Aorta (tissue), 5 donors: ENCODE results near the gene GMDS. TPM values are rescaled to one million over a fixed set of nuclear protein-coding genes. Genes with fewer than 3 reads are reported as not detected.
A peak's percentile ranks its signal among the peaks of the same experiment; 100 is the strongest.

Source experiments
- ATAC-seq: fragments of 200-7000 bp; cut with Tn5 transposase; one replicate; pipeline ENCODE4 v1.9.1; 2022; ENCODE audit warnings: moderate library complexity; ENCODE audit not compliant: low FRiP score
- DNase-seq, 2 donors: peaks; one replicate each; pipeline ENCODE4 v3.0.0-alpha.2; 2020
- H3K27ac ChIP-seq, 2 donors: one replicate each; pipeline ENCODE4 v1.5.1; 2013; ENCODE audit warnings: low read length in 2 of 2, mild to moderate bottlenecking in 2 of 2, moderate library complexity in 2 of 2, control low read depth in 1 of 2, inconsistent platforms in 1 of 2, low read depth in 1 of 2
- H3K27me3 ChIP-seq, 2 donors: one replicate each; pipeline ENCODE4 v1.6.1; 2013; ENCODE audit warnings: control low read depth in 1 of 2, low read length in 1 of 2, mild to moderate bottlenecking in 1 of 2, moderate library complexity in 1 of 2; ENCODE audit not compliant: insufficient read depth in 2 of 2, control insufficient read depth in 1 of 2
- H3K36me3 ChIP-seq, 2 donors: one replicate each; pipeline ENCODE4 v1.6.1; 2013; ENCODE audit warnings: control low read depth in 1 of 2, low read length in 1 of 2, mild to moderate bottlenecking in 1 of 2; ENCODE audit not compliant: insufficient read depth in 2 of 2, control insufficient read depth in 1 of 2
- H3K4me1 ChIP-seq, 2 donors: one replicate each; pipeline ENCODE4 v1.6.1; 2013; ENCODE audit warnings: low read length in 2 of 2, control low read depth in 1 of 2, mild to moderate bottlenecking in 1 of 2, moderate library complexity in 1 of 2; ENCODE audit not compliant: insufficient read depth in 2 of 2, control insufficient read depth in 1 of 2
- H3K4me3 ChIP-seq, 2 donors: one replicate each; pipeline ENCODE4 v1.5.1; 2013; ENCODE audit warnings: low read length in 2 of 2, control low read depth in 1 of 2, mild to moderate bottlenecking in 1 of 2
- H3K9me3 ChIP-seq: one replicate; pipeline ENCODE4 v1.6.1; 2013; ENCODE audit warnings: mild to moderate bottlenecking, low read length; ENCODE audit not compliant: control insufficient read depth
- WGBS, 2 donors: extraction: QIAGEN DNeasy Blood & Tissue Kit; methylation state at CpG; one replicate each; pipeline ENCODE4 v1.1.7; 2013; 5-methylcytosine and 5-hydroxymethylcytosine counted together
- intact Hi-C, 2 donors: fragments of 100-400 bp; cut with DNase I; formaldehyde crosslinking; loops; one replicate each; pipeline versions ENCODE4 v1.14.2 to v1.15.0; 2022
- polyA plus RNA-seq, 2 donors: library from polyadenylated mRNA; stranded (reverse); fragments of 200-250 nt; gene quantifications; one replicate each; pipeline ENCODE4 v1.2.3, GENCODE V29; 2013
- total RNA-seq, 2 donors: library from RNA; stranded (reverse); fragmentation: NEBNext Ultra II Directional; extraction: Animal tissue kit (Norgen Biotek cat#: 25700); gene quantifications; one replicate each; pipeline ENCODE4 v1.2.1, GENCODE V29; 2021
- donor health status: healthy with polysubstance abuse.
- donor health status: Bipolar disorder and iron deficiency.
- donor health status: DM: no; HTN: no; CAD: no.
- donor health status: DM: no; HTN: no; CAD: no.
- donor health status: DM: yes; HTN: yes; CAD: no.

Gene GMDS
- total and polyA plus RNA-seq, 4 donors, result 66.1 to 138 (median 84.9) TPM

DNA sequence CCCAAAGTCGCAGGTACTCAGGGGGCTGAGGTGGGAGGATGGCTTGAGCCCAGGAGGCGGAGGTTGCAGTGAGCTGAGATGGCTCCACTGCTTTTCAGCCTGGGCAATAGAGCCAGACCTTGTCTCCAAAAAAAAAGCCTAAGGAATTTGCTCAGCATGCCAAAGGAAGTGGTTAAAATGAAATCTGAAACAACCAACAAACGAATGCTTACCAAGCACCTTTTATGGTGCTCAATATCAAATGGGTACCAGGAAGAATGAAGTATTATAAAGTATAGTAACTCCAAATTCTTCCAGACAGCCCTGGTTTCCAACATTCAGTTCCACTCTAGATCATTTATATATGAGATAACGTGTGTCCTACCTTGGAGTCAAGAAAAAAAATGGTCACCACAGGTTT is 14.0 kb downstream of the GMDS start:
- Histone ChIP-seq H3K9me3 (no peaks in the 10 kb centered on the region), H3K27ac (peak overlapping the region; percentile 13 to 68), H3K36me3 (no peaks in the 10 kb centered on the region), H3K27me3 (no peaks in the 10 kb centered on the region), H3K4me1 (peaks cover 1 to 3% of the 10 kb centered on the region in 2 donors), H3K4me3 (no peak overlapping the region)
- intact Hi-C loops, result no loop called here
- no peak for ATAC-seq
- 40 to 45% methylated on average over 4 of the region's 4 CpGs for WGBS, 2 donors
- DNase-seq, result no peak

DNA sequence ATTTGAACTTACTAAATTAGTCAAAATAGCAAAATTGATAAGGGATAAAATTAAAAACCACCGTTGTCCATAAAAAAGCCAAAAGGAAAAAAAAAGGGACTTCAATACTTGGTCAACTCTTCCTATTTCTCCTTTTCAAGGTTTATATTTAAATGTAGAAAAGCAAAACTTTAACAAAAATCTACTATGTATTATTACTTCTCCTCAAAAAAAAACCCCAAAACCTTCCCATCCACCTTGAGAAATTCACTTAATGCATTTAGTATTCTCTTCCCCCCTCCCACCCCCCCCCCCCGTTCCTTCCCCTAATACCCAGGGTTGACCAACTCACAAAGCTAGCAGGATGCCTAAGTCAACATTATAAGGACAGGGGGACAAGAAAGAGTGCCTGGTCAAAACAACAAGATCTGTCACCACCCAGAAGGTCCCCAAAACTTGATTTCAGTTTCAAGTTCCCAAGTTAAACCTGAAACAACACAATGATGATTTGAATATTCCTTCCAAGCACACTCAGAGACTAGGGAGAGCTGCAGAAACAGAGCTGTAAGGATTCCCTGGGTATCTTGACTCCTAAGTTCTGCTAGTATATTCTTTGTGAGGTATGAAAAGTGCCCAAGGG is 14.6 kb downstream of the GMDS start:
- no peaks in the 10 kb centered on the region for H3K36me3 ChIP-seq
- intact Hi-C loops, result no loop called here
- no peaks in the 10 kb centered on the region for H3K27me3 ChIP-seq
- H3K27ac ChIP-seq, result peak overlapping the region; percentile 13 to 68
- DNase-seq (no peak), ATAC-seq (no peak)
- no peak overlapping the region for H3K4me3 ChIP-seq
- no peaks in the 10 kb centered on the region for H3K9me3 ChIP-seq
- 56 to 72% methylated on average over 1 to 2 of the region's 2 CpGs for WGBS, 2 donors
- H3K4me1 ChIP-seq, result peaks cover 0 to 1% of the 10 kb centered on the region in 2 donors

DNA sequence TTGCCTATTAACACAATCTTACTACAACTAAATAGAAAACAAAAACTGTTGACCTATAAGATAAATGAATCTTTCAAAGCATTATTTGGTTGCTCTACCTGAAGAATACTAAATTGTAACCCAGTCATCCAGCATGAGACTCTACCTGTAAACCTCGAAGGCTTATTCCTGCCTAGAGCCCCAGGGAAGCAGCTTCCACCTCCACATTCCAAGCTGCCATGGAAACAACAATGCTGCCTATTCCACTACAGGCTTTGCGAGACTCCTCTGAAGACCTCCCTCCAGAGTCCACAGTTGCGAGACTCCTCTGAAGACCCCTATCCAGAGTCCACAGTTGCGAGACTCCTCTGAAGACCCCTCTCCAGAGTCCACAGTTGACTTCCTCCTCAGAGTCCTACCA is 15.7 kb downstream of the GMDS start:
- no peak for DNase-seq
- H3K27me3 ChIP-seq, result no peaks in the 10 kb centered on the region
- peaks cover 1 to 3% of the 10 kb centered on the region in 2 donors for H3K4me1 ChIP-seq
- H3K9me3 ChIP-seq, result no peaks in the 10 kb centered on the region
- peak overlapping the region in 1 of 2 donors; percentile 40 for H3K27ac ChIP-seq
- intact Hi-C loops, result loop anchor here in 1 of 2 donors (10.0 kb wide), 1 partner anchor 215 kb away; no protein-coding TSS in a partner anchor
- H3K36me3 ChIP-seq, result no peaks in the 10 kb centered on the region
- H3K4me3 ChIP-seq, result no peak overlapping the region
- 91 to 92% methylated on average over 4 of the region's 4 CpGs for WGBS, 2 donors
- no peak for ATAC-seq

DNA sequence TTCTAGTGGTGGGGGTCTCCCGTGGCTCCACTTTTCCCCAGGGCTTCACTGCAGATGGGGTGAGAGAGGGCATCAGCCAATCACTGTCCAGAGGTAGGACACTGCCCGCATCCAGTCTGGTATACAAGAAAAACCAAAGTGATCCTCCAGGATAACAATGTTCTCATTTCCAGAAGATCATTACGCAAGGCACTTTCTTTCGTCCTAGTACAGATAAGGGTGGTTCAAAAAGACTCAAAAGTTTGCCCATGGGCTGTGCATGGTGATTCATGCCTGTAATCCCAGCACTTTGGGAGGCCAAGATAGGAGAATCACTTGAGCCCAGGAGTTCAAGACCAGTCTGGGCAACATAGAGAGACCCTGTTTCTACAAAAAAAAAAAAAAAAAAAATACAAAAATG is 16.4 kb downstream of the GMDS start:
- H3K27me3 ChIP-seq, result no peaks in the 10 kb centered on the region
- intact Hi-C loops, result loop anchor here in 1 of 2 donors (10.0 kb wide), 1 partner anchor 216 kb away; no protein-coding TSS in a partner anchor
- no peak overlapping the region for H3K27ac ChIP-seq
- ATAC-seq (no peak), DNase-seq (no peak)
- H3K4me3 ChIP-seq, result no peak overlapping the region
- no peaks in the 10 kb centered on the region for H3K36me3 ChIP-seq
- H3K9me3 ChIP-seq, result no peaks in the 10 kb centered on the region
- 87 to 90% methylated on average over 4 of the region's 4 CpGs for WGBS, 2 donors
- peaks cover 1 to 3% of the 10 kb centered on the region in 2 donors for H3K4me1 ChIP-seq

DNA sequence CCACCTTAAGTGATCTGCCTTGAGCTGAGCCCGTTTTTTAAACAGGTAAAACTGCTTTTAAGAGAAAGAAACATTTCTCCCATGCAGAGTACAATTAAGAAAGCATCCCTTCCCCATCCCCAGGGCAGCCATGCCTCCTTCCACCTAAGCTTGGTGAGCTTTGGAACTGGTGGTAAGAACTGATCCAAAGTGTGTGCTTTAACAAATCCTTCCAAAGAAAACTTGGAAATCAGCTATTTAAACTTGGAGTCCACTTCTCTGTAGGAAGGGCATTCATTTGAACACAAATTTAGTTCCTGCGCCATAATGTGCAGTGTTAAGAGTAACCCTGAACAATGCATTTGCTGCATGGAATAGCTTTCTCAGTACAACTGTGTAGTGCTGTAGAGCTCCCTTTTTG is 17.0 kb downstream of the GMDS start:
- no peaks in the 10 kb centered on the region for H3K27me3 ChIP-seq
- H3K4me1 ChIP-seq, result peaks cover 1 to 3% of the 10 kb centered on the region in 2 donors
- no peak for ATAC-seq
- H3K4me3 ChIP-seq, result no peak overlapping the region
- intact Hi-C loops, result loop anchor here in 1 of 2 donors (10.0 kb wide), 1 partner anchor 216 kb away; no protein-coding TSS in a partner anchor
- H3K9me3 ChIP-seq, result no peaks in the 10 kb centered on the region
- H3K27ac ChIP-seq, result no peak overlapping the region
- no peaks in the 10 kb centered on the region for H3K36me3 ChIP-seq
- no peak for DNase-seq
- 66 to 72% methylated on average over 2 of the region's 2 CpGs for WGBS, 2 donors

DNA sequence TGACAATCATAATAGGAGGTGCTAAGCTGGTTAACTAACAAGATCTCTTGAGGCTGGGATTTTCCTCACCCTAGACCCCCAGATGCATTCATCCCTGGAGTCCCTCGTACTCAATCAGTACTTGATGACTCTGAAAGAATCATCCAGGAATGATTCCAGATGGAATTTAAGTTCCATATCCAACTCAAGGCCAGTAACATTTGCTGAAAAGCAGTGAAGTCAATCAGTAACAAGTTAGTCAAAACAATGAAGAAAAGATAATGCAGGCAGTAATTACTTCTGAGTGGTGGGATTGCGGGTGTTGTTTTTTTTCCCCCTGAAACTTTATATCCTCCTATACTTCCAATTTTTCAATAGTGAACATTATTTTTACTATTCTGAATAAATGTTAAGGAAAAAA is 18.6 kb downstream of the GMDS start:
- 96 to 98% methylated on average over 2 of the region's 2 CpGs for WGBS, 2 donors
- ATAC-seq, result no peak

DNA sequence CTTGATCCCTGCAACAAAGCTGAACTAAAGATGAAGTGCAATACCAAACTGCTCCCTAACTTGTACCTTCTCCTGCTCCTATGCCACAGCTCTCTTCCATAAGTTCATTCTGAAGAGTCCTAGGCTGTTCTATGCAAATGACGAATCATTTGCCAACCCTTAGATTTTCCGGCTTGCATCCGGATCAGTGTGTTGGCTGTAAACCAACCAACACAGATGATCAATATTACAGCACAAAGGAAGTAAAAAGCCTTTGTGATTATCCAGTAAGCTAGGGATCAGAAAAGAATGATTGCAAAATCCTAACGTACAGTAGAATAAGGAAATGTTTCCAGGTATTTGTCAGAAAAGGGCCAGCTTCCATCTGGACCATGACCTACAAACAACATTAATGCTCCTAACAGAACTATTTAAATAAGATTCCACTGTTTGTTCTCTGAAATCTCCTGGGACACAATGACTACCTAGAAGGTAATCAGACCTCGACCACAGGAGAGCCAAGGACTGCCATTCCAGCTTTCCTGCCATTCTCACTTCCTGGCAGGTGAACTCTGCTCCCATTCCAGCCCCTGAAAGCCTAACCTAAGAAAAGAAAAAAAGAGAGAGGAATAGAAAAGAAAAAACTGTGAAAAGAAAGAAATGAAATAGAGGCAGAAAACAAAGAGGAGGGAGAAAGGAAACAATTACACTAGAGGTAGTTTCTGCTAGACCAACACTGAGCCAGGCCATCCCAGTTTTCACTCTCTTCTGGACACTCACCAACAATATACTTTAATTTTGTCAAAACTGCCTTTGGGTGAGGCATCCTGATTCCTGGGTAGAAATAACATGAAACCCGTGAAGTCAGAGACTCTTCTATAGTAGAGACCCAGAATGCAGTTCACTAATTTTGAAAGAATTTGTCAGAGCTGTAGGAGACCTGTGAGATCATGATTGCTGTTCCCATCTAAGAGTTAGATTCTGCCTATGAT is 19.7 kb downstream of the GMDS start:
- no peak overlapping the region for H3K27ac ChIP-seq
- H3K36me3 ChIP-seq, result no peaks in the 10 kb centered on the region
- DNase-seq (no peak), ATAC-seq (no peak)
- 42 to 51% methylated on average over 6 of the region's 6 CpGs for WGBS, 2 donors
- H3K27me3 ChIP-seq, result no peaks in the 10 kb centered on the region
- H3K4me3 ChIP-seq, result no peak overlapping the region
- no peaks in the 10 kb centered on the region for H3K9me3 ChIP-seq
- peaks cover 0 to 3% of the 10 kb centered on the region in 2 donors for H3K4me1 ChIP-seq
- intact Hi-C loops, result loop anchor here in 1 of 2 donors (10.0 kb wide), 1 partner anchor 219 kb away; no protein-coding TSS in a partner anchor

More for the DNA sequence above, 18.6 kb downstream of the GMDS start:
- H3K36me3 ChIP-seq, result no peaks in the 10 kb centered on the region
- peaks cover 1 to 3% of the 10 kb centered on the region in 2 donors for H3K4me1 ChIP-seq
- no peaks in the 10 kb centered on the region for H3K27me3 ChIP-seq
- no peak for DNase-seq
- no peaks in the 10 kb centered on the region for H3K9me3 ChIP-seq
- no peak overlapping the region for H3K27ac ChIP-seq
- intact Hi-C loops, result loop anchor here in 1 of 2 donors (10.0 kb wide), 1 partner anchor 218 kb away; no protein-coding TSS in a partner anchor
- H3K4me3 ChIP-seq, result no peak overlapping the region

DNA sequence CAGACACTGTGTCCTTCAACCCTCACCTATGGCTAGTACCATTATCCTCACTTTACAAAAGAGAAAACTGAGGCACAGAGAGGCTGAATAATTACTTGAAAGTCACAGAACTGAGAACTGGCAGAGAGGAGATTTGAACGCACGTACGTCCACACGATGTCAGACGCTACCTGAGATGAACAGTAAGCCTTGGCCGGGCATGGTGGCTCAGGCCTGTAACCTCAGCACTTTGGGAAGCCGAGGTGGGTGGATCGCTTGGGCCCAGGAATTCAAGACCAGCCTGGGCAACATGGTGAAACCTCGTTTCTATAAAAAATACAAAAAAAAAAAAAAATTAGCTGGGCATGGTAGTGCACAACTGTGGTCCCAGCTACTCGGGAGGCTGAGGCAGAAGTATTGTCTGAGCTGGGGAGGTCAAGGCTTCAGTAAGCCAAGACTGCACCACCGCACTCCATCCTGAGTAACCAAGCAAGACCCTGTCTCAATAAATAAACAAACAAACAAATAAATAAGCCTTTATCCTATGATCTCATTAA is 20.5 kb downstream of the GMDS start:
- Histone ChIP-seq H3K27me3 (no peaks in the 10 kb centered on the region), H3K36me3 (no peaks in the 10 kb centered on the region), H3K9me3 (no peaks in the 10 kb centered on the region), H3K27ac (no peak overlapping the region), H3K4me1 (peaks cover 2 to 3% of the 10 kb centered on the region in 2 donors), H3K4me3 (no peak overlapping the region)
- intact Hi-C loops, result loop anchor here in 1 of 2 donors (10.0 kb wide), 1 partner anchor 220 kb away; no protein-coding TSS in a partner anchor
- ATAC-seq (no peak), DNase-seq (no peak)
- WGBS, 2 donors, result 95 to 96% methylated on average over 11 of the region's 11 CpGs
